ENCODE results near the gene ADAMTS12.
"Not testable (repeated sequence)": the region's sequence is repeated elsewhere in the genome, so short reads cannot be mapped to it uniquely, and the experiment has no call there.

The ADAMTS12 gene

DNA sequence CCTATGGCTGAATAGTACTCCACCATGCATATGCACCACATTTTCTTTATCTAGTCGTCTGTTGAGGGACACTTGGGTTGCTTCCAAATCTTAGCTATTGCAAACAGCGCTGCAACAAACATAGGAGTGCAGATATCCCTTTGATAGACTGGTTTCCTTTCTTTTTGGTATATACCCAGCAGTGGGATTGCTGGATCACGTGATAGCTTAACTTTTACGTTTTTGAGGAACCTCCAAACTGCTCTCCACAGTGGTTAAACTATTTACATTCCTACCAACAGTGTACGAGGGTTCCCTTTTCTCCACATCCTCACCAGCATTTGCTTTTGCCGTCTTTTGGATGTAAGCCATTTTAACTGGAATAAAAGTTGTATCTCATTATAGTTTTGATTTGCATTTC is 308.5 kb downstream of the ADAMTS12 start:
- DNase-seq (ENCODE audit: low read depth), result no peak

DNA sequence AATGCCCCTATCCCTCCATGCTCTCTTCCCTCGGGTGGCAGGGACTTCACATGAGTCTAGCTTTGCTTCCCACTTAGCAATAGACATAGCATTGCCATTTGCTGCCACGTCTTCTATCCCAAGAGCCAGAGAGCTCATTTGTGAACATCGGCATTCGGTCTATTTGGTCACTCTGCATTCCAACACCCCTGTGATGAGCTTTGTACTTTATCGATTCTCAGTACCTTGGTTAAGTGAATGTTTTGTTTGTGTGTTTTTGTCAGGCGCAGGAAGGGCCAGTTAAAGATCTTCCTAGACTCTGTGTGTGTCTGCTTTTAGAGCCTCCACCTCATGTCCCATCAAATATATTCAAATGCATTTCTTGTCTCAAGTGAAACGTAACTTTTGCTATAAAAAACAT is 309.4 kb downstream of the ADAMTS12 start:
- no peak for DNase-seq (ENCODE audit: low read depth)

GRCh38 chr5:33579789-33580188 is 312.0 kb downstream of the ADAMTS12 start:
- DNase-seq (ENCODE audit: low read depth), result no peak

DNA sequence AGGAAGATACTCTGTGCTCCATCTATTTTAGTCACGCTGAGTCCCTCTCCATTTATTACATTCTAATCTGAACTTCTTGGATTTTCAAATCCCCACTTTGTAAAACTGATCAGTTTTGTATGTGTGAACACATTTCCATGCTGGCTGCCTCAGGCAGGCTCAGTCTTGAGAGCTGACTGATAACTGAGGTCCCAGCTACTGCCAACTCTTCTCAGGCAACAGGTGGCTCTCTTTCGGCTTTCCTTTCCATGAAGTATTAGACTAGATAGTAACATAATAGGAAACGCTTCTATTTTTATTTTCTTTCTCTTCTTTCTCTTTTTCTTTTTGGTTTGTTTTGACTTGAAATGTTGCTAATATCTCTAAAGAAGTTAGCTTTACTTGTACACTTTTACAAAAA is 312.6 kb downstream of the ADAMTS12 start:
- no peak for DNase-seq (ENCODE audit: low read depth)

- DNase-seq (ENCODE audit: low read depth), result no peak
Measured at GRCh38 chr5:33576726-33577590, 314.8 kb downstream of the ADAMTS12 start.

DNA sequence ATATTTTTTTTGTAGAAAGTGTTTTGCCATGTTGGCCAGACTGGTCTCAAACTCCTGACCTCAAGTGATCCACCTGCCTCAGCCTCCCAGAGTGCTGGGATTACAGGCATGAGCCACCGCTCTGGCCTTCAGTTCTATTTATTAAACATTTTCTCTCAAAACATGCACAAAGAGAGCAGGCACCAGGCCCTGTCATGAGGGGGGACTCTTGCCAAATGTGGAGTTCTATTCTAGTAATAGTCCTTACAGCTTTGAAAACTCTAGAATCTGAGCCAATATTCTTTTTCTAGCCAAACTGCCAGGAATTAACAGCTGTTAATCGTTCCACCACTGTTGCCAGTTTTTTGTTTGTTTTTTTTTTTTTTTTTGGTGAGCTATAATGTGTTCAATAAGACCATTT is 326.5 kb downstream of the ADAMTS12 start:
- no peak for DNase-seq (ENCODE audit: low read depth)

GRCh38 chr5:33563983-33564908 is 327.5 kb downstream of the ADAMTS12 start:
- no peak for DNase-seq (ENCODE audit: low read depth)

DNA sequence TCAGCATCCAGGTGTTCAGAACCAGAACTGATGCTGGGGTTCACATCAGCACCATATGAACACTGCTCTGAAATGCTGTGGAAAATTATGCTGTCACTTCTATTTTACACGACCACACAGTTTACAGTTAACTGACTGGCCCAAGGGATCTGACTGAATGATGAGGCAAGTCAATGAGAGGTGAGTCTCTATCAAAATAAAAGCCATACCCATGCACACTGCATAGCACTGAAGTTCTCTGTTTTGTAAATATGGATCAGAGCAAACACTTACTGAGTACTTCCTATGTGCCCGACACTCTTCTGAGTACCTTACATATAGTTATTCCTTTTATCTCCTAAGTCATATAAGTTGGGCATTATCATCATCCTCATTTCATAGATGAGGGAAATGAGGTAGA is 328.3 kb downstream of the ADAMTS12 start:
- no peak for DNase-seq (ENCODE audit: low read depth)

DNA sequence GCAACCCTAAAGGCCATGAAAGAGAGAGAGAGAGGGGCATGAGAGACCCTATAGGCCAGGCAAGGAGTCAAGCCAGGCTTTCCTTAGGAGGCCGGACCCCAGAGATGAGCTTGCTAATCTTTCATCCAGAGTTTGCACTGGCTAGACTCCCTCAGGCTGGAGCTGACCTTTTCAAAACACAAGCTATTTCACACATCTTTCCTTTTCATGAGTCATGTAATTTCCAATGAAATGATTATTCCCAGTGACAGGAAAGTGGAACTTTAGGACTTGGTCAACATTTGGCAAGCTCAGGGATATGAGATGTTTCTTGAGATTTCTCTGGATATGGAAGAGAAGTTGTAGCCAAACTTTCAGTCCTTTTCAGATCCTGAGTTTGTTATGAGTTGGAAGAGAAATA is 333.3 kb downstream of the ADAMTS12 start:
- DNase-seq (ENCODE audit: low read depth), result no peak

- DNase-seq (ENCODE audit: low read depth), result no peak
Measured at GRCh38 chr5:33557605-33558004, 334.2 kb downstream of the ADAMTS12 start.

DNA sequence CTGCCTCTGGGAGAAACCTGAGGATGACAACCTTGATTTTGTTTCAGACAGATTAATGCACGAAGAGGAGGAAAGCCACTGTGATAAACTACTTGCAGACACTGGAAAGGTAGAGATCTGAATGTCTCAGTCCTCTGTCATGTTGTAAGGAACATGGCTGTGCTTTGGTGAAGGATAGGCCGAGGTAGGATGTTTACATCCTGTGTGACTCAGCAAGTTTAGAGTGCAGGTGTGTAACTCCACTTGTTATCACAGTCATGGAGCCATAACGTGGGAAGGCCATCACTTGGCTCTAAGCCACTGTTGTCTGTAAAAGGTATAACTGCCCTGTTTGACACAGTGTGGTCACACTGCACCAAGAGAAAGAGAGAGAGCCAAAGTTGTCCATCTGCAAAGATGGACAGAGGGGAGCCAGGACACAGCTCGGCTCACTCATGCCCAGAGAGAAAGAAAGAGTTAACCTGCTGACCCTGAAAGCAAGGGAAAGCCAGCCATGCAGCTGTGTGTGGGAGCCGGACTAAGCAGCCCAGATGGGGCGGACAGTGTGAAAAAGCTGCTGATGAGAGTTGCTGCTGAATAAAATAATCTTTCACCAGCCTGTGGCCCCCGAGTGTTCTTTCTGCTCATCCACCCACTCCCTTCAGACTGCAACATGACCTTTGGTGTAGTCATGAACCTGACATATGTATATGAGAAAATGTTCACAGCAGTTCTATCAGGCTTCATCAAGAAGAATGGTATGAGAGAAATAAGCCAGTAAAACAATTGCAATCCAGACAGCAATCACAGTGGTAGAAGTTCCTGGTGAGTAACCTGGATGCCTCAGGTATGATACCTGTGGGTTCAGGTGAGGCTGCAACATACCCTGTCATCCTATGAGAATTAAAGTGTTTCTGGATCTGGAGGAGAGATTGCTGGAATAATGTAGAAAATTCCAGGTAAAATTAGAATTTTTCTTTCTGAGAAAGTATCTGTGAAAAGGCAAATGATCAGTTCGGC is 335.2 kb downstream of the ADAMTS12 start:
- DNase-seq (ENCODE audit: low read depth), result no peak

- DNase-seq (ENCODE audit: low read depth), result no peak
Measured at GRCh38 chr5:33549982-33550567, 341.7 kb downstream of the ADAMTS12 start.

GRCh38 chr5:33539790-33540189 is 352.0 kb downstream of the ADAMTS12 start:
- DNase-seq (ENCODE audit: low read depth), result not testable (repeated sequence)

DNA sequence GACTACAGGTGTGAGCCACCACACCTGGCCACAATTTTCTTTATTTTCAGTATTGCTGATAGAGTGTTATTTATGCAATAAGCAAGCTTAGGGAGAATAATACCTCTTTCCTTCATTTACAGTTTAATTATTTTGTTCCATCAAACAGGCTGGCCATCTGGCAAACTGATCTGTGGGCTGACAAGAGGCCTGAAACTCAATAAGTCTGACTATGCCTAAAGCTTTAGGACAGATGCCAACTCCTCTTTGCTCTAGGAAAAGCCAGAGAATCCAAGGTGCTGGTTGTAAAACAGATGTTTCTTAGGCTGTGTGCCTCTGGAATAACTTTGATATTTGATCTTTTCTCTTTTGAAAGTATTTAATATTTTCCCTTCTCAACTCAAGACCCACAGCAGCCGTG is 352.6 kb downstream of the ADAMTS12 start:
- DNase-seq (ENCODE audit: low read depth), result no peak

- DNase-seq (ENCODE audit: low read depth), result no peak
Measured at GRCh38 chr5:33538201-33538600, 353.6 kb downstream of the ADAMTS12 start.

- no peak for DNase-seq (ENCODE audit: low read depth)
Measured at GRCh38 chr5:33537240-33537639, 354.6 kb downstream of the ADAMTS12 start.

DNA sequence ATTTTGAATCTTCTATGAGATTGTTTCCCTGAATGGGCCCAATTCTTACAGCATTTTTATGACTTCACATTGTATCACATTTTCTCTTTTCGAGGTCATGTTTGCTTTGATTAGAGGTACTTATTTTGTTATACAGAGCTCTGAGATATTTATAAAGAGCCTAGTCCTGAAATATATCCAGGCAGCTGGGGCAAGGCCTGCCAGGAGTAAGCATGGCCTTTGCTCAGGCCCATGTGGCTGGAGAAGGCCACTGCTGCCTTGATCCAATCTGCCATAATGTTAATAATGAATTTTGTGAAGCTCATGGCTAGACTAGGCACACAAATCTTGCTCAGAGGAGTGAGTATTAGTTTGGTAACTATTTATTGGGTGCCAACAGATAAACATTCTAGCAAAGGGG is 355.0 kb downstream of the ADAMTS12 start:
- no peak for DNase-seq (ENCODE audit: low read depth)

- DNase-seq (ENCODE audit: low read depth), result no peak
Measured at GRCh38 chr5:33531824-33532223, 360.0 kb downstream of the ADAMTS12 start.

DNA sequence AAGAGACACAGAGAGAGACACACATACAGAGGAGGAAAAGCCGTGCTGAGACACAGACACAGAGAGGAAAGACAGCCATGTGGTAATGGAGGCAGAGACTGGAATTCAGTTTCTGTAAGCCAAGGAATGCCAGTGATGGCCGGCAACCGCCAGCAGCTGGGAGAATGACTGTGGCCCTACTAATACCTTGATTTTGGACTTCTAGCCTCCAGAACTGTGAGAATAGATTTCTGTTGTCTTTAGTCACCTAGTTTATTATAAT is 360.8 kb downstream of the ADAMTS12 start:
- DNase-seq (ENCODE audit: low read depth), result no peak

GRCh38 chr5:33530183-33531036 is 361.4 kb downstream of the ADAMTS12 start:
- DNase-seq (ENCODE audit: low read depth), result no peak

DNA sequence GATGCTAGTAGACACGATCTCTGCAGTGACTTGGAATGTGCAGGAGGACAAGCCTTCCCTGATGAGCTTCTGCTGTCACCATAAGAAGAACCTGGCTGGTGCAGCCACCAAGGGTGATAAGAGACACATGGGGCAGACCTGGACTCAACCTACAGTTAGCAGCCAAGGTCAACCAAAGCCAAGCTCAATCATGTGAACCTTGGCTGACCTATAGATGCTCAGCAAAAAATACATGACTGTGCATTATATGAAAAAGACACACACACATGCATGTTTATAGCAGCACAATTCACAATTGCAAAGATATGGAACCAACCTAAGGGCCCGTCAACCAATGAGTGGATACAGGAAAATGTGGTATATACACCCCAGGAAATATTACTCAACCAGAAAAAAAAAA is 364.1 kb downstream of the ADAMTS12 start:
- DNase-seq (ENCODE audit: low read depth), result no peak

All from HS-5 (cell line).